GM23338 (cell line): Measurements from ENCODE around the gene EGF. TPM values are rescaled to one million over a fixed set of nuclear protein-coding genes. Genes with fewer than 3 reads are reported as not detected.

ENCODE experiments used
- ATAC-seq: fragments of 200-7000 bp; cut with Tn5 transposase; 3 replicates; pipeline ENCODE4 v1.9.1; 2020
- DNase-seq: peaks from one replicate; pipeline ENCODE4 v3.0.0-alpha.2; 2015; ENCODE audit warnings: low spot score
- H2AFZ ChIP-seq: fragments of 200-600 bp; sonication (generic); 2 replicates; pipeline ENCODE4 v1.8.0; 2016; ENCODE audit warnings: antibody characterized with exemption, mild to moderate bottlenecking, moderate library complexity
- H3F3A ChIP-seq: fragments of 200-600 bp; sonication (generic); replicated peaks from 2 replicates; pipeline ENCODE4 v1.8.0; 2017; ENCODE audit warnings: antibody characterized with exemption, mixed run types, low read depth
- H3K27ac ChIP-seq: fragments of 200-600 bp; sonication (generic); 2 replicates; pipeline ENCODE4 v1.6.1; 2016; ENCODE audit warnings: low read depth
- H3K27me3 ChIP-seq: fragments of 200-600 bp; sonication (generic); 2 replicates; pipeline ENCODE4 v1.8.0; 2016; ENCODE audit warnings: mild to moderate bottlenecking, mixed run types, moderate library complexity; ENCODE audit not compliant: insufficient read depth
- H3K36me3 ChIP-seq: fragments of 200-600 bp; sonication (generic); 2 replicates; pipeline ENCODE4 v1.8.0; 2016; ENCODE audit warnings: mild to moderate bottlenecking; ENCODE audit not compliant: insufficient read depth
- H3K4me1 ChIP-seq: fragments of 200-600 bp; sonication (generic); 2 replicates; pipeline ENCODE4 v1.8.0; 2016; ENCODE audit warnings: mild to moderate bottlenecking, moderate library complexity; ENCODE audit not compliant: insufficient read depth
- H3K4me2 ChIP-seq: fragments of 200-600 bp; sonication (generic); 2 replicates; pipeline ENCODE4 v1.7.1; 2017; ENCODE audit warnings: mixed run types
- H3K4me3 ChIP-seq: fragments of 200-600 bp; sonication (generic); 2 replicates; pipeline ENCODE4 v1.6.1; 2016; ENCODE audit warnings: mixed run types
- H3K79me2 ChIP-seq: fragments of 200-600 bp; sonication (generic); replicated peaks from 2 replicates; pipeline ENCODE4 v1.8.0; 2017; ENCODE audit warnings: mild to moderate bottlenecking; ENCODE audit not compliant: insufficient read depth
- H3K9me2 ChIP-seq: fragments of 200-600 bp; sonication (generic); 2 replicates; pipeline ENCODE4 v1.8.0; 2017; ENCODE audit not compliant: insufficient read depth
- H4K20me1 ChIP-seq: fragments of 200-600 bp; sonication (generic); replicated peaks from 2 replicates; pipeline ENCODE4 v1.8.0; 2017; ENCODE audit warnings: mild to moderate bottlenecking; ENCODE audit not compliant: insufficient read depth
- H3K27ac Mint-ChIP-seq: 2 replicates; pipeline ENCODE4 v1.8.0; 2020; ENCODE audit warnings: inconsistent platforms, mild to moderate bottlenecking, moderate library complexity, mixed read lengths
- H3K27me3 Mint-ChIP-seq: 3 replicates; pipeline ENCODE4 v1.8.0; 2022; ENCODE audit warnings: low read depth, mild to moderate bottlenecking, moderate library complexity, mixed read lengths, inconsistent platforms; ENCODE audit not compliant: insufficient read depth, poor library complexity
- H3K36me3 Mint-ChIP-seq: 3 replicates; pipeline ENCODE4 v1.8.0; 2021; ENCODE audit warnings: low read depth, mild to moderate bottlenecking, inconsistent platforms, moderate library complexity, mixed read lengths
- H3K4me1 Mint-ChIP-seq: 3 replicates; pipeline ENCODE4 v1.8.0; 2020; ENCODE audit warnings: mild to moderate bottlenecking, inconsistent platforms, mixed read lengths
- H3K4me3 Mint-ChIP-seq: 3 replicates; pipeline ENCODE4 v1.8.0; 2021; ENCODE audit warnings: moderate library complexity, mild to moderate bottlenecking, inconsistent platforms, mixed read lengths
- H3K9me3 Mint-ChIP-seq: 3 replicates; pipeline ENCODE4 v1.8.0; 2020; ENCODE audit warnings: moderate library complexity, mild to moderate bottlenecking, inconsistent platforms, mixed read lengths
- EZH2phosphoT487 ChIP-seq: fragments of 200-600 bp; sonication (generic); IDR thresholded peaks from one replicate; pipeline ENCODE4 v1.8.1; 2018; ENCODE audit warnings: antibody characterized with exemption; ENCODE audit not compliant: unreplicated experiment
- JUNB ChIP-seq: IDR thresholded peaks from one replicate; pipeline ENCODE4 v1.6.1; 2016; ENCODE audit warnings: antibody characterized with exemption; ENCODE audit not compliant: unreplicated experiment
- NANOG ChIP-seq: IDR thresholded peaks from 2 replicates; pipeline ENCODE4 v1.6.1; 2016; ENCODE audit warnings: antibody characterized with exemption, borderline replicate concordance
- POLR2AphosphoS5 ChIP-seq: IDR thresholded peaks from 2 replicates; pipeline ENCODE4 v1.6.1; 2016; ENCODE audit warnings: antibody characterized with exemption, low read depth
- REST ChIP-seq: IDR thresholded peaks from one replicate; pipeline ENCODE4 v1.6.1; 2018; ENCODE audit warnings: antibody characterized with exemption; ENCODE audit not compliant: unreplicated experiment
- ZNF114 ChIP-seq: fragments of 250-450 bp; sonication (Bioruptor Pico); IDR thresholded peaks from 2 replicates; pipeline ENCODE4 v1.5.0; 2020; ENCODE audit warnings: mild to moderate bottlenecking, moderate library complexity
- ZNF462 ChIP-seq: fragments of 250-450 bp; sonication (Bioruptor Pico); IDR thresholded peaks from 2 replicates; pipeline ENCODE4 v1.5.0; 2020; ENCODE audit warnings: mild to moderate bottlenecking, moderate library complexity
- polyA plus RNA-seq: library from polyadenylated mRNA; unstranded; fragments of >200 nt; fragmentation: Nextera tagmentation; extraction: Ambion mirVana; gene quantifications from 2 replicates; pipeline ENCODE4 v1.2.1, GENCODE V29; 2016
- total RNA-seq: library from RNA; depleted of rRNA; stranded (reverse); fragments of >200 nt; shearing (Covaris generic); gene quantifications from 2 replicates; pipeline ENCODE4 v1.2.3, GENCODE V29; 2014
- TF ChIP-seq, protein P1 (sequence below), 2 experiments: fragments of 200-600 bp in 1 of 2; sonication (generic) in 1 of 2; conservative IDR thresholded peaks; 2 replicates each; pipeline versions ENCODE4 v1.5.1 to v1.6.1; 2016 to 2017; ENCODE audit warnings: antibody characterized with exemption in 2 of 2, low read depth in 2 of 2, mild to moderate bottlenecking in 2 of 2, moderate library complexity in 1 of 2

EGF gene
- total and polyA plus RNA-seq, 2 experiments from 2014 or later: 1.4 to 3.0 TPM

GRCh38 chr4:110032603-110033002 lies 119.9 kb downstream of the EGF start:
- Mint-ChIP-seq H3K27ac (no peak overlapping the region), H3K4me3 (no peak overlapping the region), H3K9me3 (no peaks in the 10 kb centered on the region), H3K4me1 (peaks cover 11% of the 10 kb centered on the region), H3K27me3 (no peaks in the 10 kb centered on the region), H3K36me3 (no peaks in the 10 kb centered on the region)
- no peaks in the 10 kb centered on the region; the same call in 1 of the 2 replicates for H3K9me2 ChIP-seq
- no peak for ATAC-seq
- no peaks in the 10 kb centered on the region for H3K27me3 ChIP-seq
- H3K79me2 ChIP-seq: no peaks in the 10 kb centered on the region
- H4K20me1 ChIP-seq: no peaks in the 10 kb centered on the region
- H2AFZ ChIP-seq: no peak overlapping the region; the same call in 1 of the 2 replicates
- H3K27ac ChIP-seq: no peak overlapping the region
- H3K4me3 ChIP-seq: no peak overlapping the region
- TF ChIP-seq NANOG (no peak), JUNB (no peak), REST (no peak), ZNF114 (CRISPR knock-in tag) (no peak), POLR2AphosphoS5 (no peak), EZH2phosphoT487 (no peak), ZNF462 (CRISPR knock-in tag) (no peak)
- TF ChIP-seq, protein P1, sequence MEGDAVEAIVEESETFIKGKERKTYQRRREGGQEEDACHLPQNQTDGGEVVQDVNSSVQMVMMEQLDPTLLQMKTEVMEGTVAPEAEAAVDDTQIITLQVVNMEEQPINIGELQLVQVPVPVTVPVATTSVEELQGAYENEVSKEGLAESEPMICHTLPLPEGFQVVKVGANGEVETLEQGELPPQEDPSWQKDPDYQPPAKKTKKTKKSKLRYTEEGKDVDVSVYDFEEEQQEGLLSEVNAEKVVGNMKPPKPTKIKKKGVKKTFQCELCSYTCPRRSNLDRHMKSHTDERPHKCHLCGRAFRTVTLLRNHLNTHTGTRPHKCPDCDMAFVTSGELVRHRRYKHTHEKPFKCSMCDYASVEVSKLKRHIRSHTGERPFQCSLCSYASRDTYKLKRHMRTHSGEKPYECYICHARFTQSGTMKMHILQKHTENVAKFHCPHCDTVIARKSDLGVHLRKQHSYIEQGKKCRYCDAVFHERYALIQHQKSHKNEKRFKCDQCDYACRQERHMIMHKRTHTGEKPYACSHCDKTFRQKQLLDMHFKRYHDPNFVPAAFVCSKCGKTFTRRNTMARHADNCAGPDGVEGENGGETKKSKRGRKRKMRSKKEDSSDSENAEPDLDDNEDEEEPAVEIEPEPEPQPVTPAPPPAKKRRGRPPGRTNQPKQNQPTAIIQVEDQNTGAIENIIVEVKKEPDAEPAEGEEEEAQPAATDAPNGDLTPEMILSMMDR (conservative IDR thresholded peaks at IDR 0.05; ENCODE audit: low read depth in 2 of 2): 0 out of 4 replicates have a peak, but pooled peaks of 1 of the 2 experiments have one; percentile 5
- DNase-seq: no peak
- no peaks in the 10 kb centered on the region for H3F3A ChIP-seq
- no peaks in the 10 kb centered on the region for H3K36me3 ChIP-seq
- no peaks in the 10 kb centered on the region for H3K4me1 ChIP-seq
- H3K4me2 ChIP-seq: no peak overlapping the region
